Naive B cell (primary cell): Measurements from ENCODE around the gene CD34. TPM values are rescaled to one million over a fixed set of nuclear protein-coding genes. Genes with fewer than 3 reads are reported as not detected.
A peak's percentile ranks its signal among the peaks of the same experiment; 100 is the strongest.

ENCODE experiments used
- ATAC-seq, 2 donors: fragments of 150-1000 bp; cut with Tn5 transposase; 2 replicates each; pipeline ENCODE4 v1.10.0; 2021; ENCODE audit warnings: low read depth in 2 of 2, mild to moderate bottlenecking in 2 of 2, moderate library complexity in 2 of 2
- DNase-seq: peaks from one replicate; pipeline ENCODE4 v3.0.0; 2022
- H3K27ac Mint-ChIP-seq, 6 donors: one replicate each; pipeline ENCODE4 v1.8.0; 2020 to 2022; ENCODE audit warnings: mild to moderate bottlenecking in 6 of 6, mixed read lengths in 6 of 6, moderate library complexity in 5 of 6, inconsistent platforms in 2 of 6
- H3K27me3 Mint-ChIP-seq, 3 donors: one replicate each; pipeline ENCODE4 v1.8.0; 2021 to 2022; ENCODE audit warnings: mixed read lengths in 3 of 3, mild to moderate bottlenecking in 1 of 3
- H3K36me3 Mint-ChIP-seq, 2 donors: one replicate each; pipeline ENCODE4 v1.8.0; 2020 to 2022; ENCODE audit warnings: mixed read lengths in 2 of 2, inconsistent platforms in 1 of 2, mild to moderate bottlenecking in 1 of 2
- H3K4me1 Mint-ChIP-seq, 3 donors: one replicate each; pipeline ENCODE4 v1.8.0; 2020 to 2022; ENCODE audit warnings: mixed read lengths in 3 of 3, inconsistent platforms in 1 of 3, mild to moderate bottlenecking in 1 of 3, moderate library complexity in 1 of 3
- H3K4me3 Mint-ChIP-seq, 8 donors: one replicate each; pipeline ENCODE4 v1.8.0; 2020 to 2022; ENCODE audit warnings: mild to moderate bottlenecking in 8 of 8, mixed read lengths in 8 of 8, moderate library complexity in 8 of 8, inconsistent platforms in 2 of 8
- H3K9me3 Mint-ChIP-seq, 7 donors: one replicate each; pipeline ENCODE4 v1.8.0; 2020 to 2022; ENCODE audit warnings: mixed read lengths in 7 of 7, mild to moderate bottlenecking in 5 of 7, inconsistent platforms in 2 of 7, moderate library complexity in 1 of 7
- polyA plus RNA-seq, 6 donors: library from polyadenylated mRNA; unstranded; fragments of 300-500 nt; fragmentation: Illumina TruSeq; gene quantifications; one replicate each; pipeline ENCODE4 v1.2.3, GENCODE V29; 2021; ENCODE audit warnings: low read depth in 6 of 6

The CD34 gene
- polyA plus RNA-seq, 6 donors from 2014 or later: not detected

DNA sequence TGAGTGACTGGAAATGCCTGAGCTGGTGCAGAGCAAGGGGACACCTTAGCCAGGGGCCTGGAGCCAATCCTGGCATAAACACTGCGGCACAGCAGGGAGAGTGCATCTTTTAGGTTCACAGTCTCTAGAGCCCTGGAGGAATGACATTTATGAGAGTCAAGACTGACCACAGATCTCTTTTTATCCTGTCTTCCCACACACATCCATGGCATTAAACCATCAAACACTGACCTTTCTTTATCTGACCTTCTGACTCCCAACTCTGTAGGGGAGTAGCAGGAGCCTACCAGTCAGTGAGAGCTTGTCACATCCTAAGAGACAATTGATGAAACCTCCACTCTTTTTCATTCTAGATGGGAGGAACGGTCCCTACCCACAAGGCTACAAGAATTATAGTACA lies 7.9 kb downstream of the CD34 start:
- peak overlapping the region in 1 of 8 donors; percentile 30 for H3K4me3 Mint-ChIP-seq
- H3K9me3 Mint-ChIP-seq: peaks cover 0 to 2% (median 0%) of the 10 kb centered on the region in 7 donors
- no peaks in the 10 kb centered on the region for H3K36me3 Mint-ChIP-seq
- peak overlapping the region in 2 of 6 donors; percentile 46 to 77 for H3K27ac Mint-ChIP-seq
- DNase-seq (no peak), ATAC-seq (no peak)
- H3K4me1 Mint-ChIP-seq: no peaks in the 10 kb centered on the region
- H3K27me3 Mint-ChIP-seq: peaks cover 9 to 12% (median 9%) of the 10 kb centered on the region in 3 donors

DNA sequence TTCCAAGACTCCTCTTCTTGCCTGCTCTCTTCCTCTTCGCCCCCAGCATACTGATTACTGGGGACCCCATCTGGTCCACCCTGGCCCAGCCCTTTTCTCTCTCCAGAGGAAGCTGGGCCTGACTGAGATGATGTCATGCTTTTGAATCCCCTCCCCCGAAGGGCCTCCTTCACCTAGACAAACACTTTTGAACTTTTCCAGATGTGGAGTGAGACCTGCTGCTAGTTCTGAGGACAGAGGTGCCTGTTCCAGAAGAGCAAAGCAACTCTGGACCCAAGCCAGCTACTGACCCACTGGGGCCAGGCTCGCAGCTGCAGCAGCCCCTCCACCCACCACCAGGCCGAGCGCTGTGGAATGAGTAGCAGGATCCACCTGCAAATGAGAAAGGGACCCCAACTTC lies 8.4 kb downstream of the CD34 start:
- Mint-ChIP-seq H3K27ac (no peak overlapping the region), H3K4me1 (no peaks in the 10 kb centered on the region), H3K4me3 (no peak overlapping the region), H3K9me3 (peaks cover 0 to 2% (median 0%) of the 10 kb centered on the region in 7 donors), H3K27me3 (peaks cover 4 to 7% (median 5%) of the 10 kb centered on the region in 3 donors), H3K36me3 (no peaks in the 10 kb centered on the region)
- DNase-seq (no peak), ATAC-seq (no peak)

DNA sequence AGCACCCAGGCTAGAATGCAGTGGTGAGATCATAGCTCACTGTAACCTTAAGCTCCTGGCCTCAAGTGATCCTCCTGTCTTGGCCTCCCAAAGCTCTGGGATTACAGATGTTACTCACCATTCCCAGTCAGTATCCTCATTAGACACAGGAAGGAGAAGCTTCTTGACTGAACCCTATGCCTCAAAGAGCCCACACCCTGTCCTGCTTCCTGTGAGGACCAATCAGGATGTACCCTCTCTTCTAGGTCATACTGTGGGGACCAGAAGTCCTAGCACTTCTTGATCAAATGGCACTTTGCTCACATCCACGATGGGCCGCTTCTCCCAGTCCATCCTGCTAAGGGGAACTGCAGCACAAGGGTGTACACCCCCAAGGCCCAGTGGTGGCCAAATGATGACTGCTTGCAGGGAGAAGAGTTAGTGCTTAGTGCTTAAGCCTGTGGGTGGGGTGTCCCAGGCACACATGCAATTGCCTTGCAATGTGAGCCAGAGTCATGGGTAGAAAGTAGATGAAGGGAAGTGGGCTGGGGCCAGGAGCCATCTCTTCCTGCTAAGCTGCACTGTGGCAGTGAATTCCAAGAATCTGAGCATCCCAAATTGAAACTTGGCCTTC lies 9.8 kb downstream of the CD34 start:
- no peak overlapping the region for H3K4me3 Mint-ChIP-seq
- DNase-seq (no peak), ATAC-seq (no peak)
- peak overlapping the region in 1 of 6 donors; percentile 79 for H3K27ac Mint-ChIP-seq
- H3K36me3 Mint-ChIP-seq: no peaks in the 10 kb centered on the region
- peaks cover 0 to 2% (median 0%) of the 10 kb centered on the region in 7 donors for H3K9me3 Mint-ChIP-seq
- H3K27me3 Mint-ChIP-seq: no peaks in the 10 kb centered on the region
- H3K4me1 Mint-ChIP-seq: no peaks in the 10 kb centered on the region

DNA sequence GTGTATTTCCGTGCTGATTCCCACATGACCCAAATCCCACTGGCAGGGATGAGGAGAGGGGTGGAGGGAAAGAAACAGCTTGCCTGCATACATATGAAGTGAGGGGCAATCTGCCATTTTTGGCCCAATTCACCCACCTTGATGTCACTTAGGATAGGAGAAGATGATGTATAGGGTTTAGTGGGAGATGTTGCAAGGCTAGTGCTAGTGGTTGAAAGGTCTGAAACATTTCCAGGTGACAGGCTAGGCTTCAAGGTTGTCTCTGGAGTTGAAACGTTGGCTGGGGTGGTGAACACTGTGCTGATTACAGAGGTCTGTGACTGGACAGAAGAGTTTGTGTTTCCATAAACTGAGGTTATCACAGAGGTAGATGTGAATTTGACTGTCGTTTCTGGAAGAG lies 12.1 kb downstream of the CD34 start:
- Mint-ChIP-seq H3K27me3 (no peaks in the 10 kb centered on the region), H3K36me3 (no peaks in the 10 kb centered on the region), H3K4me3 (no peak overlapping the region), H3K27ac (peak overlapping the region in 1 of 6 donors; percentile 1), H3K4me1 (peaks cover 0 to 4% (median 0%) of the 10 kb centered on the region in 3 donors), H3K9me3 (peaks cover 0 to 2% (median 0%) of the 10 kb centered on the region in 7 donors)
- ATAC-seq: no peak
- DNase-seq: no peak

DNA sequence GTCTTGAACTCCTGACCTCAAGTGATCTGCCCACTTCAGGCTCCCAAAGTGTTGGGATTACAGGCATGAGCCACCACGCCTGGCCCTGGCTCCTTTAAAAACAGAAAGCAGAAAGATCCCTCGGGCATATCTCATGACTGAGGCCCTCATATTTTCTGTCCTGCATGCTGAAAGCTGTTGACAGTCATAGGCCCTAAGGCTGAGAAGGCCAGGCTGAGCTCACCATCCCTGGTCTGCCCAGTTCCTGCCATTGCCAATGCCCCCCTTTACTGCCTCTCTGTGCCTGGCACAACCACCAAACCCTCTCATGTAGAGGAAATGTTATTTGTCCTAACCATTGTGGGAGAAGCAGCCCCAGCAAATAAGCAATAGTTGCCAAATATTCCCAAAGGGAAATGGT lies 12.7 kb downstream of the CD34 start:
- Mint-ChIP-seq H3K4me1 (peaks cover 0 to 6% (median 0%) of the 10 kb centered on the region in 3 donors), H3K4me3 (no peak overlapping the region), H3K9me3 (peaks cover 0 to 2% (median 0%) of the 10 kb centered on the region in 7 donors), H3K36me3 (no peaks in the 10 kb centered on the region), H3K27me3 (peaks cover 0 to 2% (median 0%) of the 10 kb centered on the region in 3 donors), H3K27ac (no peak overlapping the region)
- no peak for ATAC-seq
- no peak for DNase-seq

DNA sequence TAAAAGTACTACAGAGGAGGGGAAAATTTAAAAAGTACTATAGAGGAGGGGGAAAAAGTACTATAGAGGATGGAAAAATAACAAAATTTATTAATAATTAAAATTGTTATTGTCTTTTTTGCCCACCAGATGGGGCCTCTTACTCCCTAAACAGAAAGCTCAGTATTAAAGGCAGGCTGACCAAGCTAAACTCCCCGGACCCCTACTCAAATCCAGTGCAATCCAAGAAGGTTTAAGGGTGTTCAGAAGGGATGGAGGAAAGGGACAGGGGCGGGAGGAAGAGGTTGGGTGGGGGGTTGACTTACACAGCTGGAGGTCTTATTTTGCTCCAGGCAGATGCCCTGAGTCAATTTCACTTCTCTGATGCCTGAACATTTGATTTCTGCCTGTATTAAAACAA lies 13.7 kb downstream of the CD34 start:
- Mint-ChIP-seq H3K27ac (peak overlapping the region in 1 of 6 donors; percentile 8), H3K4me1 (peaks cover 0 to 6% (median 0%) of the 10 kb centered on the region in 3 donors), H3K4me3 (no peak overlapping the region), H3K36me3 (no peaks in the 10 kb centered on the region), H3K9me3 (peaks cover 0 to 2% (median 0%) of the 10 kb centered on the region in 7 donors), H3K27me3 (peaks cover 0 to 10% (median 4%) of the 10 kb centered on the region in 3 donors)
- no peak for ATAC-seq
- no peak for DNase-seq

DNA sequence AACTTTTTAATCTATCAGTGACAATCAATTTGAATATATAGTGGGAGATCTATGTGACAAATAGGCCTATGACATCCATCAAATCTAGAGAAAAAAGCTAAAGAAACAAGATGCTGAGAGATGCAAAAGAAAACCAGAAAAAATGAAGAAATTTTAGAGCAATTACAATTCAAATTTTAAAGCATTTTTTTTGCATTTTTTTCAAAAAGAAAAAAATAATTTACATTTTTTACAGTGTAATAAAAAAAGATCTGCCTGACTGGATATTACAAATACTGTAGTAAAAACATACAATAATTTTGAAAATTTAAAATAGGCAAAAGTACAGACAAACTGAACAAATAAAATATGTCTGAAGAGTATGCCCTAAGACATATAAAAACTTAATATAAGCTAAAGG lies 14.4 kb downstream of the CD34 start:
- DNase-seq (no peak), ATAC-seq (no peak)
- no peaks in the 10 kb centered on the region for H3K36me3 Mint-ChIP-seq
- peaks cover 0 to 6% (median 0%) of the 10 kb centered on the region in 3 donors for H3K4me1 Mint-ChIP-seq
- H3K9me3 Mint-ChIP-seq: peaks cover 0 to 2% (median 0%) of the 10 kb centered on the region in 7 donors
- no peak overlapping the region for H3K27ac Mint-ChIP-seq
- H3K4me3 Mint-ChIP-seq: no peak overlapping the region
- H3K27me3 Mint-ChIP-seq: peaks cover 0 to 10% (median 9%) of the 10 kb centered on the region in 3 donors

DNA sequence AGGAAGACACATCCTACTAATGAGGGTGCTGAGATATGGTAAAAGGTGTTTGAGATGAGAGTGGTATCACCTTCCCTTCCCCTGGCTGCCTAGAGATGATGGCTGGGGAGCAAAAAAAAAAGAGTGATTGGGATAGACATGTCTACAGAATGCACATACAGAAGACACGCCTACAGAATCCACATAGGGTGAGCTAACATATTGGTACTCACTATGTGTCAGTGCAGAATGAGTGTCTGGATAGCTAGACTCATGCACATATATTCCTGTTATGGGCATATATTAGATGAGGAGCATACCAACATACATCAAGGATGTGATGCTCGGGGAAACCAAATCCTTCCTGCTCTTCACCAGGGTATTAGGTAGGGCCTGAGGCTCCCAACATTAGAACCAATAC lies 16.2 kb downstream of the CD34 start:
- no peak overlapping the region for H3K27ac Mint-ChIP-seq
- H3K9me3 Mint-ChIP-seq: no peaks in the 10 kb centered on the region
- no peak overlapping the region for H3K4me3 Mint-ChIP-seq
- H3K27me3 Mint-ChIP-seq: peaks cover 0 to 10% (median 9%) of the 10 kb centered on the region in 3 donors
- H3K36me3 Mint-ChIP-seq: no peaks in the 10 kb centered on the region
- peaks cover 0 to 12% (median 8%) of the 10 kb centered on the region in 3 donors for H3K4me1 Mint-ChIP-seq
- ATAC-seq (no peak), DNase-seq (no peak)

DNA sequence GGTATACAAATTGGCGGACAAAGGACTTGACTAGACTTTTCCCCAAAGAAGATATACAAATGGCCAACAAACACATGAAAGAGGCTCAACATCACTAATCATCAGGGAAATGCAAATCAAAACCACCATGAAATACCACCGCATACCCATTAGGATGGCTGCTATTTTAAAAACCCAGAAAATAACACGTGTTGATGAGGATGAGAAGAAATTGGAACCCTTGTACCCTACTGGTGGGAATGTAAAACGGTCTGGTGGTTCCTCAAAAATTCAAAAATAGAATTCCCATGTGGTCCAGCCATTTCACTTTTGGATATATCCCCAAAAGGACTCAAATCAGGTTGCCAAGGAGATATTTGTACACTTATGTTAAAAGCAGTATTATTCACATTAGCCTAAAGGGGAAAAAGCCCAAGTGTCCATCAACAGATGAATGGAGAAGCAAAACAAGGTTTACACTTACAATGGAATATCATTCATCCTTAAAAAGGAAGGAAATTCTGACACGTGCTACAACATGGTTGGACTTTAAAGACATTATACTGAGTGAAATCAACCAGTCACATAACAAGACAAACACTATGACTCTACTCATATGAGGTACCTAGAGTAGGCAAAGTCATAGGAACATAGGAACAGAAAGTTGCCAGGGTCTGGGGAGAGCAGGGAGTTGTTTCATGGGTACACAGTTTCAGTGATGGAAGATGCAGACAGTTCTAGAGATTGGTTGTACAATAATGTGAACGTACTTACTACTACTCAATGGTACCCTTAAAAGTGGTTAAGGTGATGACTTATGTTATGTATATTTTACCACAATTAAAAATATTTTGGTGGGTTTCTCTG lies 17.0 kb downstream of the CD34 start:
- ATAC-seq (no peak), DNase-seq (no peak)
- Mint-ChIP-seq H3K9me3 (no peaks in the 10 kb centered on the region), H3K27me3 (peaks cover 0 to 10% (median 9%) of the 10 kb centered on the region in 3 donors), H3K27ac (no peak overlapping the region), H3K4me1 (peaks cover 0 to 20% (median 10%) of the 10 kb centered on the region in 3 donors), H3K4me3 (no peak overlapping the region), H3K36me3 (no peaks in the 10 kb centered on the region)

DNA sequence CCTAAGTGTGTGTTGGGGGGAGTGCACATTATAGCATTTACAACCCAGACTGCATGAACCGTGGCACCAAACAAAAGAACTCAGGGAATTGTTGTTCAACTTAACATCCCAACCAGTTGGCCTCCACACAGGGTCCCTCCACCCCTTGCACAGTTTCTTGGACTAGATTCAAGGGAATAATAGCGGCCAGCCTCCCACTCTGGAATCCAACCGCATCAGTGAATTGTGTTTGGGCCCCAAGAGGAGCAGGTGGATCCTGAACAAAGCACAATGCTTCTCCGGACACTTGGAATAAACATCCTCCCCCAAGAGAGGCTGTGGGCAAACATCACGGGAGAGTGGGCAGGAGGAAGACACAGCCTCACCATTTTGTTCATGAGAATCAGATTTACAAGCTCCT lies 18.2 kb downstream of the CD34 start:
- no peaks in the 10 kb centered on the region for H3K9me3 Mint-ChIP-seq
- peaks cover 0 to 20% (median 10%) of the 10 kb centered on the region in 3 donors for H3K4me1 Mint-ChIP-seq
- peaks cover 0 to 16% (median 10%) of the 10 kb centered on the region in 3 donors for H3K27me3 Mint-ChIP-seq
- no peak for DNase-seq
- peak overlapping the region in 1 of 6 donors; percentile 58 for H3K27ac Mint-ChIP-seq
- H3K36me3 Mint-ChIP-seq: no peaks in the 10 kb centered on the region
- H3K4me3 Mint-ChIP-seq: peak overlapping the region in 1 of 8 donors; percentile 2
- no peak for ATAC-seq

DNA sequence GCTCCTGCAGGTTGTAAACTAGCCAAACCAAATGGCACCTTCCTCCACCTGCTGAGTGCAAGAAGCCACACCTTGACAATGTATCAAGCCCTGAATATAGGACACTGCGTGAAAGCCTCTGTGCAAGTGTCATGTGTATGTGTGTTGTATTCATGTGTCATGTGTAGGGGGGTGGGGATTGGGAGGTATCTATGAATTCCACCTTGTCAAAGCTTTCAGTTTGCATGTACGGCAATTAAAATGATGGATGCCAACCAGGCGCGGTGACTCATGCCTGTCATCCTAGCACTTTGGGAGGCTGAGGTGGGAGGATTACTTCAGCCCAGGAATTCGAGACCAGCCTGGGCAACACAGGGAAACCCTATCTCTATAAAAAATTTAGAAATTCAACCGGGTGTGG lies 19.8 kb downstream of the CD34 start:
- no peaks in the 10 kb centered on the region for H3K9me3 Mint-ChIP-seq
- H3K27ac Mint-ChIP-seq: no peak overlapping the region
- no peaks in the 10 kb centered on the region for H3K36me3 Mint-ChIP-seq
- H3K4me1 Mint-ChIP-seq: peaks cover 9 to 26% (median 10%) of the 10 kb centered on the region in 3 donors
- H3K27me3 Mint-ChIP-seq: peaks cover 11 to 22% (median 16%) of the 10 kb centered on the region in 3 donors
- no peak overlapping the region for H3K4me3 Mint-ChIP-seq
- no peak for ATAC-seq
- no peak for DNase-seq

DNA sequence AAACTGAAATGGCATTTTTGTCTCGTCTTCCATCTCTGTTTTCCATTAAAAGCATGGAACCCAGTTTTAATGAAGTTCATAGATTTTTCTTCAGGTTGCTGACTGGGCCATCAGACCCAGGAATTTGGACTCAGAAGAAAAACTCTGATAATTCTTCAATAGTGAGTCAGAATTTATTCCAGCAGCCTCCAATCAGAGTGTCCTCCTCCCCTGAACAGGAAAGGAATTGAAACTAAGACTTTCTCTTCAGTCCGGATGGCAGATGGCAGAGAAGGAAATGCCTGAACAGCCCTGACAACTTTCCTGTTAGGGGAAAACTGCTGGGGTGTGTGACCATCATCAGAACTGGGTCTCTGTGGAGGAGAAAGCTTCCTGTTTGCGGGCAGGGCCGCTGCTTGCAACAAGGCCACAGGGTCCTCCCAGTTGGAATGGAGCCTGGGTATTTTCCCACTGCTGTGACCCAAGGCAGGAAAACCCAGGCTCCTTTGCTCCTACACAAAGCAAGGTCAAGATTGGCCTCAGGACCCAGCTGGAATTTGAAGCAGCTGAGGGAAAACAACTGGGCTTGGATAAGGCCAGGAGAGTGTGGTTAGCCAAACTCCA lies 20.7 kb downstream of the CD34 start:
- H3K27me3 Mint-ChIP-seq: peaks cover 15 to 22% (median 16%) of the 10 kb centered on the region in 3 donors
- peak; percentile 78 to 85 for ATAC-seq
- DNase-seq: peak; percentile 26
- no peaks in the 10 kb centered on the region for H3K9me3 Mint-ChIP-seq
- H3K4me3 Mint-ChIP-seq: peak overlapping the region in 2 of 8 donors; percentile 4 to 59
- no peaks in the 10 kb centered on the region for H3K36me3 Mint-ChIP-seq
- peak overlapping the region in 2 of 6 donors; percentile 40 to 47 for H3K27ac Mint-ChIP-seq
- H3K4me1 Mint-ChIP-seq: peaks cover 9 to 29% (median 14%) of the 10 kb centered on the region in 3 donors

DNA sequence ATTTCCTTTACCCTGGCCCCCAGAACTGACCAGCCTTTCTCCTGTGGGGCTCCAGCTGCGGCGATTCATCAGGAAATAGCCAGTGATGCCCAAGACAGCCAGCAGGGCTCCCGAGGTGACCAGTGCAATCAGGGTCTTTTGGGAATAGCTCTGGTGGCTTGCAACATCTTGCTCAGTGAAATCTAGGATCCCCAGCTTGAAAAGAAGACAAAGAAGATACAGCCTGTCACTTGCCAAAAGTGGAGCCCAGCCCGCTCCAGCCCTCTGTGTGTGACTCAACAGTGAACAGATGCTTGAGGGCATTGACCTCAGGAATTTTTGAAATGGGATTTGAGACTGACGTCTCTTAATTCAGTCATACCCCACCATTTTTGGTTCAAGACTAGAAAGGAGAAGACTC lies 22.3 kb downstream of the CD34 start:
- DNase-seq: no peak
- peaks cover 17 to 39% (median 30%) of the 10 kb centered on the region in 3 donors for H3K4me1 Mint-ChIP-seq
- H3K27me3 Mint-ChIP-seq: peaks cover 16 to 22% (median 16%) of the 10 kb centered on the region in 3 donors
- peak overlapping the region in 1 of 6 donors; percentile 63 for H3K27ac Mint-ChIP-seq
- no peaks in the 10 kb centered on the region for H3K9me3 Mint-ChIP-seq
- ATAC-seq: no peak
- H3K36me3 Mint-ChIP-seq: no peaks in the 10 kb centered on the region
- H3K4me3 Mint-ChIP-seq: no peak overlapping the region
